HG02798 (cell line): Measurements from ENCODE around the gene GPR34.
"Not testable (repeated sequence)": the region's sequence is repeated elsewhere in the genome, so short reads cannot be mapped to it uniquely, and the experiment has no call there.

ENCODE experiments used
- ATAC-seq: cut with Tn5 transposase; IDR thresholded peaks from one replicate; pipeline ENCODE4 v1.9.1; 2021; ENCODE audit warnings: mild to moderate bottlenecking; ENCODE audit not compliant: unreplicated experiment, poor library complexity

Gene GPR34

DNA sequence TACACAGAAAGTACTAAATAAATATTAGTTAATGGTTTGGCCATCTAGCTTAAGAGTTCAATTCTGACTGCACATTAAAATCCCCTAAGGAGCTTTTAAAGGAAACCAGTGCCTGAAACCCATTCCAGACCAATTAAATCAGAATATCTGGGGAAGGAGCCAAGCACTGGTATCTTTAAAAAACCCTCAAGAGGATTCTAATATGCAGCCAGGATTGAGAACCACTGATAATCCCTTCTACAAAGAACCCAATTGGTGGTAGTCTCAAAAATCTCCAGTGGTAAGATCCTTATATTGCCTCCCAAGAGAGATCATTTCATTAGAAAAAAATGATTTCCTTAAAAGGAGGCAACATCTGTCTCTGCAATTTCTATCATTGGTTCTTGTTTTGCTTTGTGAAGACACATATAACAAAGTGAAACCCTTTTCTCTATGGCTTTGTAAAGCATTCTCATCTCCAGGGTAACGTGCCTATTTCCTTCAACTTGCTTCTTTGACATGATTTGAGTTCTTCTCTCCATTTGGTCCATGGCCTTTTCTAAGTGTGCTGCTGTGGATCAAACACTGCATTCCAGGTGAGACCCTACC lies 3.5 kb downstream of the GPR34 start:
- ATAC-seq, result no peak

DNA sequence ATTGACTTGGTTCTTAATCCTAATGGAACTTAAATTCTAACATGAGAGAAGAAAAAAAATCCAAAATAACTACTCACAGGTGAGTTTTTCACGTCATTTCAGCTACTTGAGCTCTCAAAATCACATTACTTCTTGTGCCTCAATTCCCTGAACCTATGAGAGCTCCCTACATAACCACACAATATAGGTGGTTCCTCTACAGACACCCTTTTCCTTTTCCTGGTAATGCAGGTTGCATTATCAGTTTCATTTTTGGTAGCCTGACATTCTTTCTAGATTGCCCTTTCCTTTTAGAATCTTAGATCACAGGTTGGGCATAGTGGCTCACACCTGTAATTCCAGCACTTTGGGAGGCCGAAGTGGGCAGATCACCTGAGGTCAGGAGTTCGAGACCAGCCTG lies 4.3 kb downstream of the GPR34 start:
- no peak for ATAC-seq

DNA sequence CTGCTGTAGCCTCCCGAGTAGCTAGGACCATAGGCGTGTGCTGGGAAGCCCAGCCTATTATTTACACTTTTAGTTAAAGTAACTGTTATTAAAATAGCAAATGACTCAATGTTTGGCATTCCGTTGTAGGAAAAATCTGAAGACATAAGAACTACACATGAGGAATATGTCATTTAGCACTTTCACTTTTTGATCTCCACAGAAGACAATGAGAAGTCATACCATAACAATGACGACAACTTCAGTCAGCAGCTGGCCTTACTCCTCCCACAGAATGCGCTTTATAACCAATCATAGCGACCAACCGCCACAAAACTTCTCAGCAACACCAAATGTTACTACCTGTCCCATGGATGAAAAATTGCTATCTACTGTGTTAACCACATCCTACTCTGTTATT lies 6.7 kb downstream of the GPR34 start:
- no peak for ATAC-seq

DNA sequence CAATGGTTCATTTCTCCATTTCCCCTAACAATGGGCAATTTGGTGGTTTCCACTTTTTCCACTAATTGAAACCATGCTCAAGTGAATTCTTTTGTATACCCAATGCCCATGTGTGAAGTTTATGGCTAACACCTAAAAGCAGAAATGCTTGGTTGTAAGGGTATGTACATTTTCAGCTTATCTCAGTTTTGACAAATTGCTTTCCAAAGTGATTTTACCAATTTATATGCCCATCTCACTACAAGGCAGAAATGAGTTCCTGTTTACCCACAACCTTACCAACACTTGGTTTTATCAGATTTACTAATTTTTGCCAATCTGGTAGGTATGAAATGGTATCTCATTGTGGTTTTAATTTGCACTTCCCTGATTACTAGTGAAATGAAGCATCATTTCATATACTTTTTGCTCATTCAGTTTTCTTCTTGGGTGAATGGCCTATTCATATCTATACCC lies 14.8 kb downstream of the GPR34 start:
- ATAC-seq, result no peak

DNA sequence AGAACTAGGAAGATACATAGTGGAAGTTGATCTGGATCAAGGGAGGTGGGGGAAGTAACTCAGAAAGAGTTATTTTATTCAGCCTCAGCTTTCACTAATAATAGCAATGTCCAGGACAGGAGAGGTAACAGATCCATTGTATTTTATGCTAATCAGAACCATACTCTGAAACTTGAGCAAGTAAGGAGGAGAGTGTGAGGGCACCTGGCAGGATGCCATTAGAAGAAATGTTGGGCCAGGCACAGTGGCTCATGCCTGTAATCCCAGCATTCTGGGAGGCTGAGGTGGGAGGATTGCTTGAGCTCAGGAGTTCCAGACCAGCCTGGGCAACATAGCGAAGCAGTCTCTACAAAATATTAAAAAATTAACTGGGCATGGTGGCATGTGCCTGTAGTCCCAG lies 16.3 kb downstream of the GPR34 start:
- no peak for ATAC-seq

DNA sequence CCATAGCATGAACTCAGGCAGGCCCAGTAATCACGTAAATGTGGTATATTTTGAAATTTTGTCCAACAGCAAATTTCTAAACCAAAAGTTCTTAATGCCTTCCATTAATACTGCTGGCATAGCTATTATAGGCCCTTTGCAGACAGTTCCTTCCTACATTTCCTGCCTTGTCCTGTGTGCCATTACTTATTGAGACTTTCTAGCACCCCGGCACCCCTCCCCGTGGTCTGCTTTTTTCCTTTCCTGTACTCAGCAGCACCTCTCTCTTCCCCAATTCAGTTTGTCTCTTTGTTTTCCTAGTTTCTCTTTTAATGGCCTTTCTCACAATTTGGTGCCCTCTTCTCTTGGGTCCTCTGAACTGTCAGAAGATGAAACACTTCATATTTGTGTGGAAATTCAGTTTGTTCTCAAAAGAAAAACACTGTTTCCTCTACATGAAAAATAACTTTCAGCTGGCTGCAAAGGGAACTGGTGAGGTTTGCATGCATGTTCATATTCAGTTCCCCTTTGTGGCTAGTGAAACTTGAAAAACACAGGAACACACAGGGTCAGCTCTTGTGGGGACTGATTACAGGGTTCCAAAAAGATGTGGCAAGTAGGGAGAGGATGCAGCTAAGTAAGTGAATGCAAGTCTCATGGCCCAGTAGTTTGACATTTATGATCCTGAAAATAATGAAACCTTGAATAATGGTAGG lies 17.1 kb downstream of the GPR34 start:
- ATAC-seq, result peak; percentile 83

DNA sequence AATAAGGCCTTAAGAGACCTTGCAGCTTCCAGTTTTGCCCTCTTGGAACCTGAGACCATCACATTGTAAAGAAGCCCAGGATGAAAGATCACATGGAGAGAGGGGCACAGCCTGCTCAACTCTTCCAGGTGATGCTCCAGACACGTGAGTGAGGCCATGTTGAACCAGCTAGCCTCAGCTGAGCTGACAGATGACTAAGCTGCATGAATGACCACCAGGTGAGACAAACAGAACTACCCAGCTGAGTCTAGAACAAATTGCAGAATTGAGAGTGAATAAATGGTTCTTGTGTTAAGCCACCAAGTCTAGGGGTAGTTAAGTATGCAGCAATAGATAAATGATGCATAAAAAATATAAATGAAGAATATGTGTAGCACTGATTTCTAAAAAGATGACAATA lies 18.4 kb downstream of the GPR34 start:
- no peak for ATAC-seq

DNA sequence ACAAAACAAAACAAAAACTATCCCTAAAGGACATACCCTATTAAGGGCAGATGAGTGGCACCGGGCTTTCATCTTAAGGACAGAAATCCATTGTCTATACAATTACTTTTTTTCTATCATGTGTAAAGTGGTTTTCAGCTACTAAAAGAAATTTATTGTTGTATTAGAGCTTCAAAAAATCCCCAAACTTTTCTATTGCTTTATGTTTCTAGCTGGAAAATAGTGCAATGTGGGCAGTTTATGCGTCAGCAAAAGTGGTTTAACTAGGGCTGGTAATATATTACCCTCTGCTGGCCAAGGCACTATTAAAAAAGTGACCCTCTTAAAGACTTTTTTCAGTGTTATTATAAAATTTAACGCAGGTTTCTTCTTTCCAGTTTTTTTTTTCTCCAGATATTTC lies 19.7 kb downstream of the GPR34 start:
- no peak for ATAC-seq

DNA sequence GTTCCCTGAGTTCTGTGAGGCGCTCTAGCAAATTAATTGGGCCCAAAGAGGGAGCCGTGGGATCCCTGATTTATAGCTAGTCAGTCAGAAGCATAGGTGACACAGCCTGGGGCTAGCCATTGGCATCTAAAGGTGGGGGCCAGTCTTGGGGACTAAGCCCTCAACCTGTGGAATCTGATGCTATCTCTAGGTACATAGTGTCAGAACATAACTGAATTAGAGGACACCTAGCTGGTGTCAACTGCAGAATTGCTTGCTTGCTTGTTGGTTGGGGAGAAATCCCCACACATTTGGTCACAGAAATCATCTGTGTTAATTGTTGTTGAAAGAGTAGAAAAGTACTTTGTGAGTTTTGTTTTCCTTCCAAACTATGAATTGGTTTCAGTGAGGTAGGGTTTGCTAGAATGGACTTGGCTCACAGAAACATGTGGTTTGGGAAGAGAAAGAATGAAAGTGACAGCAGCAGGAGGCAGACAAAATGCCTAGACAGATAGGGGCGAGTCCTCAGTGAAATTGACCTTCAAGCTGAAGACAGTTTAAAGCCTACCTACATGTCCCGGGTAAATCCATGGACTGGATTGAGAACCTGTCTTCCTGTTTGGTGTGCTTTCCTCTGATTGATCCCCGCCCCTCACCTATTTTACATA lies 22.4 kb downstream of the GPR34 start:
- no peak for ATAC-seq

DNA sequence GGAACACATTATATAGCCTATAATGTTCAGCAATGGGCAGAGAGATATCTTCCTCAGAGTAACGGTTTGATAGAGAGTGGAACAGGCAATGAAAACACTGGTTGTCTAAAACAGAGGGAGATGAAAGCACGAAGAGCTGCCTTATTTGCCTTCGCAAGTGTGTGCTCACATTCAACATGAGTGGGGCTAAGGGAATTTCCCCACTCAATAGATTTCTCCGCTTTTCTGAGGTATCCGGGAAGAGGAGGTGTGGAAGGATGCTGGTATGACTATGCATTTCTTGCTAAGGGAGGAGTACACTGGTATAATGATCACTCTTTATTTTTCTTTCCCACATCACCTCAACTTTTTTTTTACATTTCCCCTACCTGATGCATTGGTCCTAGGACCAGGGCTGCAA lies 27.4 kb downstream of the GPR34 start:
- no peak for ATAC-seq

DNA sequence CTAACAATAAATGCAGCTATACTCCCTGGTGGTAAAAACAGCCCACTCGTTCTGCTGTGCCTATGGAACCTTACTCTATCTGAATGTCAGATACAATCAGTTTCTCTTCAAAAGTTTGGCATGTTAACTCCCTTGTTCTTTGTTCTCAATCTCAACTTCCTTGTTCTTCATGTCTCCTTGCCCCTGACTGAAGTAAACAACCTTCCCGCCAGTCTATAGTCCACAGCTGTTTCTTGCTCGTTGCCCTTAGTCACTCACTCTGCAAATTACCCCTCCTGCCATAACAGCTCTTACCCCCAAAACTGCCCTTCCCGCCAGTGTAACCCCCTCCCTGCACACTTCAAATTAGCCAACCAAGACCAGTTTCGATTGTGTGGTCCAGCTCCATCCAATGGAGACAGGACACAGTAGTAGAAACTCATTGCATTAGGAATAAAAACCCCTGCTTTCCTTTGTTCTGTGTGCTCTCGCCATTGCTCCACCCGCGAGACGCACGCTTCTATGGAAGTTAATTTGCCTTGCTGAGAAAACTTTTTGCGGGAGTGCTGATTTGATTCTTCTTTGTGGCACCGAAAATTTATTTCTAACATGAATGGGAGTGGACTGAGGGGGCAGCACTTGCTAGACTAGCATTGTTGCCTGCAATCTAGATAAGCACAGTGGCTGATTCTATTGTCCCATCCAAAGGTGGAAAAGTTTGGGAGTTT lies 28.1 kb downstream of the GPR34 start:
- no peak for ATAC-seq

DNA sequence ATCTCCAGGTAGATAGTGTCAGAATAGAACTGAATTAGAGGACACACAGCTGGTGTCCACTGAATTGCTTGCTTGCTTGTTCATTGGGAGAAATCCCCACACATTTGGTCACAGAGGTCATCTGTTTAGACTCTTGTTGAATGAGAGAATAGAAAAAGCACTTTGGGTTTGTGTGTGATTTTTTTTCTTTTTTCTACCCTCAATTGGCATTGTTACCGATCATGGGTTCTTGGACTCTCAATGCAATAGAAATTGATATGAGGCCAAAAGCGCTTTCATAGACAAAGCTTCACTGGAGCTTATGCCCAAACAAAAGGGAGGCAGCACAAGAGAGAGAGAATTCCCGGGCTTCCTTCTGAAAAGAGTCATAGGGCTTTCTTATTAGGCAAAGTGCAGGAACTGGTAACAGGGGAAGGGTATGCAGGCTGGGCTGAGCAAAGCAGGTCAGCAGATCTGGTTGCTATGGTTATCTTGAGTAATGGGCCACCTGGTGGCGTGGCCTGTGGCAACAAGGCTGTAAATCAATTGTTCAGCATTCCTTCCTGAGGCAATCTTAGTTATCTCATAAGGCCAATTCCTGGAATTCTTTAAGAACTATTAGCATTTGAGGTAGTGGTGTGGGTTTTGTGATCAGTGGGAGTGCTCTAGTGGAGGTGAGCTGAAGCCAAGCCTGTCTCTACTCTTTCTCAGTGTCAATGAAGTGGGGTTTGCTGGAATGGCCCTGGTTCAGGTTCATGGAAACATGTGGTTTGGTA lies 29.9 kb downstream of the GPR34 start:
- ATAC-seq, result no peak

DNA sequence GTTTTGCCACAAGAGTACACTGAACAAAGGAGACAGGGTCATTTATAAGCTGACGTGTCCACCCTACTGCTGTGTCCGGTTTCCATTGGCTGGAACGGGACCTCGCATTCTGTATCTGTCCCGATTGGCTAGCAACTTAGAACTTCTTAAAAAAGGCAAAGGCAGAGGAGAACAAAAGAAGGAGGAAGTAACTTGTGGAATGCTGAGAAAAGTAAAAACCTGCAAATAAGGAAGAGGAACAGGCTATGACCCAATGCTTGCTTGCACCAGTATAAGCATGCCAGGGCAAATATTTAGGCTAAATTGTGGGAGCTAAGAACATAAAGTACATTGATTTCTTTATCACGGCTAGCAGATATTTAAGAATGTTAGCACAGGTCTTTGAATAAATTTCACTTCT lies 30.8 kb downstream of the GPR34 start:
- ATAC-seq, result not testable (repeated sequence)

DNA sequence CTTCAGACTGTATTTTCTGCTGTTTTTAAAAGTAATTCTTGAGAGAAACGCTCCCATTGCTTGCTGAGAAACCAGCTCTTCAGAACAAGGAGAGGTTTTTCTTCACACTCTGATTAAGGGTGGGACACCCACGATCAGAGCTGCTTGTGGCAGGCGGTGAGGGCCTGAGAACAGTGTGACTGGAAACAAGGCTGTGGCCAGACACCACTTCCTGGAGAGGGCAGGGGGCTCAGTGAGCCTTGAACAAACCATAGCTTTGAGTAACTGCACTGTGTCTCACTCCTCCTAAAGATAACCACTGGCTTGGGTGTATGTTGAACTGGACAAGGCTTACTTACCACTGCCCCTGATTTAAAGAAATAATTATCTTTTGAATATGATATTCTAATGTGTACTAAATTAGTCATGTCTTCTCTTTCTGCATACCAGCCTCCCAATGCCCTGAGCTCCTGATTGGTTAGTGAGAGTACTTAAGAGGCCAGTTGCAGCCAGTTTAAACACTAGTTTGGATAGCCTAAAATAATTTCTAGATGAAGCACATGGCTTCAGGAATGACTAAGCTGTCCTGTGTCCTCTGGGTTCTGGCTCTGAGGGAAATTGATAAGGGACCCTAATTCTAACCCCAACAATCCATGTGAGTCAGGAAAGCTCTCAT lies 31.5 kb downstream of the GPR34 start:
- ATAC-seq, result peak; percentile 64

DNA sequence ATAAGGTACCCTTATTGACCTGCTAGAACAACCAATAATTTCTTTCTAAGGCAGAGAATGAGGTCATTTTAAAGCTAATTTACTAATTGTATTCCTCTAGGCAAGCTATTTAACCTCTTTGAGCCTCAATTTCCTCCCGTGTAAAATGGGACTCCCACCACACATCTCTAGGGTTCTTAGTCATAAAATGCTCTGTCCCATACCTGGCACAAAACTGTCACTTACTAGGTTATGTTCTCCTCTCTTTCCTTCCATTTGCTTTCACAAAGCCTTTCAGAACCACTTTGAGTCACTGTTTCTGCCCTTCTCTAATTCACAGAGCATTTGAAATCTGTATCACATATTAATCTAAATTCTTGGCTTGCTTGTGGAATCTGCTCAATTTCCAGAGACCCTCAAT lies 32.8 kb downstream of the GPR34 start:
- no peak for ATAC-seq

DNA sequence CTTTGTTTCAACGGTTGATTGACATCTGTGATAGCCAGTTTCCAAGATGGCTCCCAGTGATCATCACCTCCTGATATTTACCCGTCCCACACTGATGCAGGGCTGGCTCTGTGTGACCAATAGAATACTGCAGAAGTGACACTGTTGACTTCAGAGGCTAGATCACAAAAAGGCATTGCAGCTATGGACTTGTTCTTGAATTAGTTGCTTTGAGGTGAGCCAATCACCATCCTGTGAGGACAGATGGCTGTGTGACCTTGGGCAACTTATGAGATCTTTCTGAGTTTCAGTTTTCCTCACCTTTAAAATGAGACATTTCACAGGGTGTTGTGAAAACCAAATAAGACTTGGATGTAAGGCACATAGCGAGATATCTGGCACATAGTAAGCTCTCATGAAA lies 33.4 kb downstream of the GPR34 start:
- no peak for ATAC-seq

DNA sequence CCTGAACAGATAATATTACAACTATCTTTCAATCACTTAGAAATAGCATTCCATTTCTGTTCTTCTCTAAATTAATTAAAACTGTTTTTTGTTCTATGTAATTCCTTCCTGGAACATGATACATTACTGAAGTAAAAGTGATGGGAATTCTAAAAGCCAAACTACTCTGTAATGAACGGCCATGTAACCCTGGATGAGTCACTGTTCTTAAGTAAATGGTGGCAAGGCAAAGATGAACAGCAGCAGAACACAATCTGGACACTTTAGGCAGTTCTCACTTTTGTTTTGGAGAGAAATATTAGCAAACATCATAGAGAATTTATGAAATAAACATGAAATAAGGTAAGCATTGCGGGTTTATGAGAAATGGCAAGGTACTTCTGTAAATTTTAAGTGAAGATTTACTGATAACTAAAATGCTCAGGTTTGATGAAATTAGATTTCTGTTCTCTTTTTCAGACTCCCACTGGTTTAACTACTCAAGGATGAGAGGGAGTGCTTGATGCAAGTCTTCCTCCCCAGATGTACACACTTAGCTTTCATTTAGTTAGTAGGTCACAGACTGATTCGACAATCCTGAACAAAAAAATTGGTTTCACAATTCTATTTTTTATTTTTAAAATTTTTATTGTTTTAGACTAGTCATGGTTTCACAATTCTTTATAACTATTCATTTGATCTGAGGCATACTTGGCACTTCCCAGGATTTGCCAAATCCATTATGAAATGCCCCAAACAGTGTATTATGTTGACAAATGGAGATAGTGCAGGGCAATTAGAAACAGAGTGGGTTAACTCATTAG lies 34.2 kb downstream of the GPR34 start:
- ATAC-seq, result no peak

DNA sequence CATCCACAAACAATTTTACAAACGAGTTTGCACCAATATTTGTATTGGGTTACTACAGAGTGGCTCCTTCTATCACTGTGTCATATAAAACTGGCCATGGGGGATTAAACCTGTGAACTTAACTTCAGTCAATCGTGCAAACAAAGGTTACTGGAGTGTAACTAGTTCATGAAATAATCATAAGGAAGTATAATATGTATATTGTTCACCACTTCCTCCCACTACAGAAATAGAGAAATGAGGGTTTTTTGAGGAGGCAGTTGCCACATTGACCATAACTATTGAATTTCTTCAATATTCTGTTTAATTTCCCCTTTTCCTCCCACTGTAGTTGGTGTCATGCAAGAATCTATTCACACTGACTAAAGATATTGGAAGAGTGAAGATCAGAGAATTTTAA lies 35.1 kb downstream of the GPR34 start, which contains the start of gene GPR82:
GPR82 (plus strand) TSS at position 356 of the 400 bp plus-strand sequence. CDS start 2,846 bp downstream, outside the sequence.
- ATAC-seq, result no peak

DNA sequence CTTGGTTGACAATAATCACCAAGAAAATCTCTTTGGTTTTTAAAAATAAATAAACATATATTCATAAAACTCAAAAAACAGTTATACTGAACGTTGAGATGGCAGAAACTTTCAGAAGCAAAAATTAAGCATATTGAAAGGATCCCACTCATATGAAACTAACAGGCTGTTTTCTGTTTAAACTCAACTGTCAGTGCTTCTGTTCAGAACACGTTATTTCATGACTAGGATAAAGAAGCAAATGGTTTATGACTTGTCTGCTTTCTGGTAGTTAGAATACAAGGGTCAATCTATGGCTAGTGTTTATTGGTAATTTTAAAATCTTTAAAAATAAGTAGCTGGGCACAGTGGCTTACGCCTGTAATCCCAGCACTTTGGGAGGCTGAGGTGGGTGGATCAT lies 39.4 kb downstream of the GPR34 start:
- ATAC-seq, result no peak
